Activated gamma-delta T cell (primary cell): ENCODE results near the gene C16orf46.
A peak's percentile ranks its signal among the peaks of the same experiment; 100 is the strongest.

Experiments
- DNase-seq: peaks from one replicate; lab custom pipeline; 2025; lab: John Stamatoyannopoulos, UW

C16orf46 gene

DNA sequence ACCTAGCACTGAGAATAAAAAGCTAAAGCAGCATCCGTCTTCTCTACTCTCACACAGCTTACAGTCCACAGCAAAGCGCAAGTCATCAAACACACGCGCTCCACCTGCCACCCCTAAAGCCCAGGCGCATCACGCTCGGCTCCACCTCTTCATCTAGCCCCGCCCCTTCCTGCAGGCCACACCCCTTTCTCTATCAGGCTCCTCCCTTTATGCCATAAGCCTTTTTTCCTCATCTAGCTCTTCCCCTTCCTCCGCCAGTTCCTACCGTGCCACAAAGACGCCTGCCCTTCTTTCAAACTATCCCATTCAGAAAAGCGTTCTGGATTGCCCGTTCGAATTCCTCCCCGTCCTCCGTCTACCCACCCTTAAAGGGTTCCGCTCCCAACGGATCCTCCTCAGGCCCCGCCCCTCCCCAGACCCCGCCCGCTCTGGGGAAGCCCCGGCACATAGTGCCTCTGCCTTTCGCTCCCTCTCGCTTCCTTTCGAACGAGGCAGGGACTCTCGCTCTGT, 417 bp downstream of the C16orf46 start:
- DNase-seq = peak; percentile 87

DNA sequence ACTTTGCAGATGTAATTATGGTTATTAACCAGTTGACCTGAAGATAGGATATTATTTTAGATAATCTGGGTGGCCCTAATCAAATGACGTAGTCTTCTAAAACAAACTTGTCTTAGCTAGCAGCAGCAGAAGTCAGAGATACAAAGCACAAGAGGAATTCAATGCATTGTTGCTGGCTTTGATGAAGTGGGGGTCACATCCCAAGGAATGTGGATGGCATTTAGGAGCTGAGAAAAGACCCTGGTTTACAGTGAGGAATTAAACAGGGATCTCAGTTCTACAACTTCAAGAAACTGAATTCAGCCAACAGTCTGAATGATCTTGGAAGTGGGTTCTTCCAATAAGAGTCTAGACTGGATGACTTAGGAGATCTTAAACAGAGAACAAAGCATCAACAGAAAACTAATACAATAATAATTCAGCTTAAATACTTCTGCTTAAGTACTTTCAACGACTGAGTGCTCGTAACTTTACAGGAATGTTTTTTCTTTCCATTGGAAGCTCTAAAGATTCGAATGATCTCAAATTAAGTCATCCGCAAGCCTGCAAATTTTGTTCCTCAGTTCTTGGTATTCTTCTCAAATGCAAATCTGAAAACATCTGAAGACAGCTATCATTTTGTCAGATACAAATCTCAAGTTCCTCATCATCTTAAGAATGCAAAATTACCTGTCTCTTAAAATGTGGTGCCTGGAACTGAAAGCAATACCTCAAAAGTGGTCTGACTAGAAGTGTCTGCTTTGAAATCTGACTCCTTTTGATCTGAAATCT, 3.3 kb downstream of the C16orf46 start:
- no peak for DNase-seq

DNA sequence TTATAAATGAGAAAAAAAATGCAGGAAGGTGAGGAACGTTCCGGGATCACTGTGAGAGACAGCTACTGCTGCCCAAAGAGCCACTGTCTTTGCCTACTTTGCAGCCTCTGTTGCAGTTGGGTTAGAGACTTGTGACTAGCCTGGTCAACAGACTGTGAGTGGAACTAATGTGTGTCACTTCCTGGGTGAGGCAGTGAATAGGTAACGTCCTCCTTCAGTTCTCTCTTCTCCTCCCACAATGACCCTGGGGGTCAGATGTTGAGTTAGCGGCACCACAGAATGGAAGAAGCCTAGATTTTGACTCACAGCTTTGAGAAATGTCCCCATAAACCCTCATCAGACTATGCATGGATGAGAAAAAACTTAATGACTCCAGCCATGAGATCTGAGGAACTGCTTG, 5.2 kb downstream of the C16orf46 start:
- DNase-seq = no peak

DNA sequence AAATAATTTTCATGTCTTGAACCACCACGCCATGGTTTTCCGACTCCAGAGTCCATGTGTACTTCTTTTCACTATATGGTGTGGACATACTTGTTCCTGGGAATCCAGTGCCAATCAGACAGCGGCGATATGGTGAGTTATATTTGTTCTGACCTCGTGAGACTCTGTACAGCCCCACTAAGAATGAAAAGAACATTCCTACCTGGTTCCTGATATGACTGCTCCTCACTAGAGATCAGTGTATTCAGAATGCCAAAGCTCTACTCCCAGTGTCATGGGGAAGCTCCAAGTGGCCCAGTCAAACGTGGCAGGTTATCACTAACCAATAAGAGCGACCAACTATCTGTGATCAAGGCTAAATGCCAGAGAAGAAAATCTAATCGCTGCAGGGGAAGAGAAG, 6.1 kb downstream of the C16orf46 start:
- DNase-seq = no peak

DNA sequence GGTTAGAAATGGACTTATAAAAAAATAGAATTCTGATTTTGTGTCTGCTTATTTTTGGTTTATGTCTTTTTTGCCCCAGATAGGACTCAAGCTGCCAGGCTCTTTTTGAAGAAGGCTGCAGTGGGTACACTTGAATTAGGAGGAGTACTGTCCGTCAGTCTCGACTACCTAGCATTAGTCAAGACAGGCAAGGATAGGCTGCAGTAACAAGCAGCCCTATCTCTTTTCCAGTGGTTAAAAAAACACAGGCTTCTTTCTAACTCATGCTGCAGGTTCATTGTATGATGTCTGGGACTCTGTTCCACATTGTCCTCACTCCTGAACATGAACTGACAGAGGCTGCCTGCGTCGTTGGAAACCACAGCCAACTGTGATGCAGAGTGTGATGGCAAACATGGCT, 8.0 kb downstream of the C16orf46 start:
- no peak for DNase-seq

DNA sequence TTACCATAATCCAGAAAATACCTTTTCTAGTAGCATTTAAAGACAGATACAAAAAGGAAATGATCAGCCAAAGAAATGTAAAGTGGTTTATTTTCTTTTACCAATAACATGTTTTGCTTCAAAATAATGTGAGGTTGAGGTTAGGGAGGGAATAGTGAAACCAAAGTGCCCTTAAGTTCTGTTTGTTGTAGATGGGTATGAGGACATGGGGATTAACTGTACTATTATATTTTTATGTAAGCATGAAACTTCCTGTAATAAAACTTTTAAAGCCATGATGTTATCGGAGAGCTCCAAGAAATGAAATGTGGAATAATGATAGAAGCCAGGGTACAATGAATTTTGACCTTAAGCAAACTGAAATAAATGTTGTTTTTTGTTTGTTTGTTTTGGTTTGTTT, 9.9 kb downstream of the C16orf46 start:
- DNase-seq = no peak

DNA sequence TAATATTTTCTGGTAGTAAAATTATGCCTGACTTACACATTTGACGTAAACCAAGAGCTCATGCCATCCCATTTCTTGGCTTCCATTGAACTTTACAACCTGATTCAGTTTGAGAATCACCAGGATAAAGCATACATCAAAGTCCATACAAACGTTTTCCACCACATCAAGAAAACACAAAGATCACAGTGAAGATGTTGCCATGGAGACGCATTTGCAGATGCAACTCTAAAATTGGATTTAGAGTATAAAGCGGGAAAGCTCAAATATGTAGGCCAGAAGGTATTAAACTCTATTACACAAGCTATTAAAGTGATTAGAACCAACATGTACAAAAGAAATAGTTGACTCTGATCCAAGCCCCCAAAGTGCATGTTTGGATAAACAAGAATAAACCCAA, 10.4 kb downstream of the C16orf46 start:
- no peak for DNase-seq

DNA sequence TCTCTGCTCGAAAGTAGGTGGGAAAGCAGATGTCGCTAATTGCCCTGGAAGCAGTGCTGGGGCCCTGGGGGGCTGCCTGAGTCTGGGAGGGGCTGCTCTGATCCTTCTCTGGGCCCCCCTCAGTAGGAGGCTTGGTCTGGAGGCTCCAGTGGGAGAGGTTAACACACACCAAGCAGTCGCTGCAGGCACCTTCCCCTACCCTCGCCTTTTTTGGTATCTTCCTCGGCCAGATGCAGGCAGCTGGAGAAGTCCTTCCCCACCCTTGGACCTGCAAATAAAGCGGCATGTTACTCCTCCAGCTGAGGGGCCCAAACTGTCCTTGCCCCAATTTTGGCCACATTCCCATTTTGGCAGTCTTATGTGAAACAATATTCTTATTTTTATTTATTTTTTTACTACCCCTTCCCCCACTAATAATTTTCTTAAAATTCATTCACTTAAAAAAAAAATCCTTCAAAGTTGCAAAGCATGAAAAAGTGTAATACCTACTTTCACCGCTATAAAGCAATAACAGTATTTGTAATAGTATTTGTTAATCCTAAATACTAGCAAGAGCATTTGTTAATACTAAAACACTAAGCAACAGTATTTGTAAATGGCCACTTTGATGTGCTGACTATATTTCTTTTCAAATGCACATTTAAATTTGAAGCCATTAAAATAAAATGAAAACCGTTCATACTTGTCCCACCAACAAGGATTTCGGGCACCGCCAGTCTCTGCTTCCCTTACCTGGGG, 15.0 kb downstream of the C16orf46 start:
- DNase-seq = no peak

DNA sequence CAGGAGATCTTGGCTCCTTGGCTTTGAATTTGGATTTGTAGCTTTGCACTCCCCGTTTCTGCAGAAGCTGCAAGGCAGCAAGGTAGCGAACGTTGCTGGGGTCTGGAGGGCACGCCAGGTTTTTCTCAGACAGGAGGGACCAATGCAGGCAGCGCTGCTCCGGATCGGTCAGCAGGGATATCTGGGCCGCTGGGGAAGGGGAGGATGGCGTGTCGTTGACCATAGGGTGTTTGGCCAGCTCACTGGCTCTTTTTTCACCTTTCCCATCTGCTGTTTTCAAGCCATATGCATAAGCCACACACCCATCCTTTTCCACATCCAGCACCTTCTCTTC, 15.8 kb downstream of the C16orf46 start:
- DNase-seq = no peak

DNA sequence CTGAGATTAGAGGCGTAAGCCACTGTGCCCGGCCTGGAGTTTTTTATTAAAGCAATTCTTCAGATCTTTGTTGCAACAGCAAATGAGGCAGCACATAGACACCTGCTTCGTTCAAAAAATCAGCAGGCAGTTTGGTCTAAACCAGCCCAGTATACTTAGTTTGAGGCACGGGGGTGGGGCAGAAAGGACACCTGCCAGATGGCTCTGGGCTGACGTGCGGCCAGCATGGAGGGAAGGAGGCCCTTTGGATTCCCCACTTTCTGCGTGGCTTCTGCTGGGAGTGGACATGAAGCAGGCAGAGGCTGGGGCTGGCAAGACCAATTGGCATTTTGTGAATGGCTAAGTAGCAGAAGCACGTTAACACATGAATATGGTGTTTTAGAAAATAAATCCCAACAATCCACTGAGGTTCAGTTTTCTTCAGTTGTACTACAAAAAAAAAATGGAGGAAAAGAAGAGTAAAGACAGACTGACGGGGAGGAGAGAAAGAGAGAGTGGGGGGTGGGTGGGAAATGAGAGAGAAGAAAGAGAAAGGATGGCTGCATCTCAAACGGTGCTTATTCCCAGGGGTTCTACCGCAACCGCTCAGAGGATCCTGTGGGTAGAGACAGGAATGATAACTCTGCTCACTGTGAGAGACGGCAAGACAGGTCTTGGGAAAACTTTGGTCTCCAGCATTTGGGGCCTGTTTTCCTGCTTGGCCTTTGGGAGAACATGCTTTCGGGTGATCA, 16.3 kb downstream of the C16orf46 start:
- DNase-seq = no peak

DNA sequence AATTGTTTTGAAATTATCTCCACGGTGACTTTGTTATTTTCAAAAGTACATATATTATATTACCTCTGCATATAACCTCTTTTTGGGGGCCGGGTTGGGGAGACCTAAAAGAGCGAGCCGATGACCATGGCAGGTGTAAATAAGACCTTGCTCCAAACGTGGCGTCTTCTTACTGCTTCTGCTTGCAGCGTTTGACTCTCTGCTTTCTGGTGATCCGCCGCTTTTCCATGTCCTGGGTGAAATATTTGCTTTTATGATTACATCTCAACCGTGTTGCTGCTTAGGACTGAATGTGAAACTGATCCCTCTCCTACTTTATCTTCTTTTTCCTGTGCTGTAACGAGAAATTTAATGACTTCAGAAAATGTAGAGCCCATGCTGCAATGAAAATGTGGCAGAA, 23.3 kb downstream of the C16orf46 start:
- no peak for DNase-seq

DNA sequence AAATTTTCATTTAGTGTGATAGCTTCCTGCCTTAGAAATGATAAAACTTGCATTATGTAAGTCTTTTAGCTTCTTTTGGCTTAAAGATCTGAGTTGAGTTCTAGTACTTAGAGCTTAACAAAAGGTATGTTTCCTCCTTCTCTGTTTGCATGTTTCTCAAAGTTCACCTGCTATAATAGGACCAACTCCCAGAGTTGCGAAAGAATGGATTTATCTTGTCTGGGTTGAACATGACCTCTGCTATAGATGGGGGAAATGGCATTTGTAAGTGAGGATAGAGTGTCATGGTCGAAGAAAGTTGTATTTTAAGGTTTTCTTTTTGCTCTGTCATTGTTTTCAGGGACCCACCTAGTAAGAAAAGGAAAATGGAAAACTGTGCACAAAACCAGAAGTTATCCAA, 34.2 kb downstream of the C16orf46 start:
- no peak for DNase-seq

DNA sequence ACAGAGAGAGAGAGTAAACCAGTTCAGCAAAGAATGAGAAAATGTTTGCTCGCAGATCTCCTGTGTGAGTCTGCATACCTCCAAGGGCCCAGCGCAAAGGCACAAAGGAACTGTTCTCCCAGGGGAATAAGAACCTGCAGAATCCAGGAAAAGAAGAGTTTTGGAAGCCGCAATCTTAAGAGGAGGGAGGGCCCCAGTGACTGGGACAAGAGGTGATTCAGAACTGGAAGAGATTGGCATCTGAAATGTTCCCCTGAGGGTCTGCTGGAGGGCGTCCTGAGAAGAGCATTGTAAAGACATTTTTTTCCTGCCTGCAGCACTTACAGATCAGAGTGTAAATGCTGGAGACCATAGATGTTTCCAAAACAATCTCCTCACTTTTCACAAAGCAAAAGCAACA, 35.3 kb downstream of the C16orf46 start:
- DNase-seq = no peak

DNA sequence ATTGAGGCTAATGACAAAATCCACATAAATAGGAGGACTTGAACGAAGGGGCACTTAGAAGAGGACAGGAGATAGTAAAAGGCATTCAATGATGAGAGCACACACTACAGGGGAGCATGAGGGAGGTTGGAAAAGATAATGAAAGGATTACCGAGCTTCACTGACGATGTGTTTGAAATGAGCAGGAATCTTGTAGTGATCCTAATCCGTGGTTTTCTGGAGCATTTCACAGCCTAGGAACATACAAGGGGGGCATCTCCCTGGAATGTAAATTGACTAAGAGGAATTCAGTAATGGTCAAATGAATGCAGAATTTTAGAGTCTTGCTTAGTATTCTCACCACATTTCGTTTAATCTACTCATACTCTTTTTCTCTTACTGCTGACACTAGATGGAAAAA, 36.2 kb downstream of the C16orf46 start:
- no peak for DNase-seq

DNA sequence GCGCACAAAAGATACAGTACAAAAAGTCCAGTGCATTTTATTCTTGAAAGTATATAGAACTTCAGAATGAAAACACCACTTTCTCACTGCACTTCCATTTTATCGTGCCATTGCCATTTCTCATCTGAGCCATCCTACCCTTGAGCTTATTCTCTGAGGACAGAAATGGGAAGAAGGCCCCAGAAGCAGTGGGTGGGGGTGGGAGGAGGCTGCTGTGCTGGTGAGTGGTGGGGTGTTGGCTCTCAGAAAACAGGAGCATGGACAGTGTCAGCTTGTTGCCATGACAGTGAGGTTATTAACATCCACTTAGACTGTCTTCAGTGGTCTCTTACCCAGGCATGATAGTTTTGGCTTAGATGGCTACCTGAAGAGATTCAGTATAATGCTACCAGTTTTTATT, 36.9 kb downstream of the C16orf46 start:
- DNase-seq = no peak

DNA sequence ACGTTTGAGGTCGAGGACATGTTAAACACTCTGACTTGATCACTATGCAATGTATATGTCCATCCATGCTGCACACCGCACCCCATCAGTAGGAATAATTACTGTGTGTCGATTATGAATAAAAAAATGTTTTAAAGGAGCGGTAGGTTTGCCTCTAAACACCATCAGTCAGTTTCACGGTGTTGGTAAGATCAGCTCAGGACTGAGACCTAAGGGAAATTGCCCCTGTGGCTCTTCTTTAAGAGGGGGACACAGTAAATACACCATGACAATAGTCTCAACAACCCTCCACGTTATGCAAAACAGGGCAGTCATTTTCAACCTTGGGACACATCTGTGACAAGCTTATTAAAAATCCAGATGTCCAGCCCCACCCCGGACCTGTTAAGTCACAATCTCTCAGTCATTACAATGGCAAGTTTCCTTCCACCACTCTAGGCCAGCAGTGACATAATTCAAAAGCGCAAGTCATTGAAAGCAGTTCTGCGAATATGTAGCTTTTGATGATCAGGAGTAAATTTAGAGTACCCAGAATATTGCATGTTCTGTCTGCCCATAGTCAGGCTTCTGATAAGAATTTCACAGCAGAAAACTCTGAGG, 40.2 kb downstream of the C16orf46 start:
- no peak for DNase-seq

DNA sequence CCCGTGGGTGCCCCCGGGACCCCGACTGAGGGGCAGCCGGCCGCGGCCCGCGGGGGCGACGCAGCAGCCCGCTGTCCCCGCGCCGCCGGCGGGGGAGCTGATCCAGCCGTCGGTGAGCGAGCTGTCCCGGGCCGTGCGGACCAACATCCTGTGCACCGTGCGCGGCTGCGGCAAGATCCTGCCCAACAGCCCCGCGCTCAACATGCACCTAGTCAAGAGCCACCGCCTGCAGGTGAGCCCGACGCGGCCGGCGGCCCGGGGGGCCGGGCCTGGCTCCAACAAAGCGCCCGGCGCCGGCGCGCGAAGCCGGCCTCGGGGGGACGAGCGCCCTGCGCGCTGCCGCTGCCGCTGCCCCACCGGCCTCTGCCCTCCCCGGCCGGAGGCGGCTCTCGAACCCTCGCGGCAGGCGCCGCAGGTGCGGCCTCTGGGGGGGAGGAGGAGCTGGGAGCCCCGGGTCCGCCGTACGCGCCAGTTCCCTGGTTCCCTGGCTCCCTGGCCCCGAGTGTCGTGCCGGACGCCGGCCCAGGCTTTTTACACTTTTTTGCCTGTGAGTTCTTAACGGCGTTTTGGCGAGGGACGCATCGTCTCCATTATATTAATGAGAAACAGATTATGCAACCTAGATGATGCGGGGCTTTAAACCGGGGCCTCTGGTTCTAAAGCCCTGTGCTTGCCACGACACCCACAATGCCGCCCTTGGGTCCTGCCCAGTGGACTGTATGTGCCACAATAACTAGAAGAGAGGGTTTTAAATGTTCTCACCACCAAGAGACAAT, 40.9 kb downstream of the C16orf46 start:
- peak; percentile 45 for DNase-seq

DNA sequence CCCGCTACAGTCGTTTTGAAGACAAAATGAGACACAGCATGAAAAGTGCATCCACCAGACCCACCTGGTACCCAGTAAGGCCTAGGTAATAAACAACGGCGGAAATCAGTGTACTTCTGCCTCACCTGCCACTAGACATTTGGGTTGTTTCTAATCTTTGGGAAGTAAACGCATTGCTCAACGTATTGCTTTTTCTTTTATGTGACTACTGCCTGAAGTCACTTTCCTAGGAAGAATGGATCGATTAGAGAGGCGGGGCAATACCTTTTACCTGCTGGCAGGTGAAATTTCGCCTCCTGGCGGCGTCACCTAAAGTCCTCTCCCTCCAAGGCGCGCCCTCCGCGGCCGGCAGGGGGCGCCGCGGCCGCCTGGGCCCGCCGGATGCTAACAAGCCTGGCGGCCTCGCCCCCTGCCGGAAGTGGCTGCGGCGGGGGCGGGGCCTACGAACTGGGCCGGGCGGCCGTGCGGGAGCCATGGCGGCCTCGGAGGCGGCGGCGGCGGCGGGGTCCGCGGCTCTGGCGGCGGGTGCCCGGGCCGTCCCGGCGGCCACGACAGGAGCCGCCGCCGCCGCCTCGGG, 41.6 kb downstream of the C16orf46 start, which contains the start of gene ATMIN:
TSS of gene ATMIN (plus strand) at position 445 of the 577 bp plus-strand sequence. CDS start at position 474, 29 bp downstream.
- DNase-seq = peak; percentile 81

DNA sequence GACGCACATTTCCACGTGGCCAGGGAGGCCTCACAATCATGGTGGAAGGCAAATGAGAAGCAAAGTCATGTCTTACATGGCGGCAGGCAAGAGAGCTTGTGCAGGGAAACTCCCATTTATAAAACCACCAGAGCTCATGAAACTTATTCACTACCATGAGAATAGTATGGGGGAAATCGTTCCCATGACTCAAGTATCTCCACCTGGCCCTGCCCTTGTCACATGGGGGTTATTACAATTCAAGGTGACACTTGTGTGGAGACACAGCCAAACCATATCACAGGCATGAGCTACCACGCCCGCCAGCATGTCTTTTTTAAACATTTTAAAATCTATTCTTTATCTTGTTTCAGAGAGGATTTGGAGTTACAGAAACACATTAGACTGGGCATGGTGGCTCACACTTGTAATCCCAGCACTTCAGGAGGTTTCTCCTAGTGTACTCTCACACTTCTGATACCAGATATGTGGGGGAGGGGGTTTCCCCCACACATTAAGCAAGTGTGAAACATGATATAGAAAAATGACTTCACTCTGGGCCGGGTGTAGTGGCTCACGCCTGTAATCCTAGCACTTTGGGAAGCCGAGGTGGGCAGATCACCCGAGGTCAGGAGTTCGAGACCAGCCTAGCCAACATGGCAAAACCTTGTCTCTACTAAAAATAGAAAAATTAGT, 47.0 kb downstream of the C16orf46 start:
- DNase-seq = no peak

DNA sequence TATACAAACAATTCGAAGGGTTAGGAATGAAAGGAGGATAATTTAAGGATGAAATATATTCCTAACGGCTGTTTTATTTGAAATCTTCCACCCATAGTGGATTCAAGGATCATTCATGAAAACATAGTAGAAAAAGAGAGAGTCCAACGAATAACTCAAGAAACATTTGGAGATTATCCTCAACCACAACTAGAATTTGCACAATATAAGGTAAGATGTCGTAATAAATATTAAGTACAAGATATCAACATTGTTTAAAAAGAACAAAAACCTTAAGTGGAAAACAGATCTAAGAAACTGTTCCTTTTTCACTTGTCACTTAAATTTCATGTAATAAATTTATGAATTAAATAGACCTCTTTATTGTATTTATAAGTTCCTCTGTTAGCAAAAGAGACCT, 50.6 kb downstream of the C16orf46 start:
- DNase-seq = no peak

DNA sequence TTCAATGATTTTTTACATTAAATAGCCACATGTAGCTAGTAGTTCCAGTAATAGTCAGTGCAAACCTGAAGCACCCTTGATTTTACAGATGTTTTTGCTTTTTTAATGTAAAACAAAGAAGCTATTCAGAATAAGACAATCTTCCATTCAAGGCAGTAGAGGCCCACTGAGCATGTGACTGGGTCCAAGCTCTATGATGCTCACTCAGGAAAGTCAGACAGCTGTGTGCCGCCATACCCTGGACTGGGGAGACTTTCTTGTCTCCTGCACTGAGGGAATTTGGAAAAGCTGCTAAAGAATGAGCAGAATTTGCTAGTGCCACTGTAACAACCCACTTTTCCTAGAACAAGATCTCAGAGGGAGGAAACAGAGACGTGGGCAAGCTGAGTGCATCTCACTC, 58.5 kb downstream of the C16orf46 start:
- DNase-seq = no peak
